GM12864 (cell line): Measurements from ENCODE around the gene RBMS1.
A peak's percentile ranks its signal among the peaks of the same experiment; 100 is the strongest.

Experiments
- DNase-seq: peaks from one replicate; pipeline ENCODE4 v3.0.0-alpha.2; 2011; ENCODE audit warnings: low read depth
- H3K4me3 ChIP-seq: 2 replicates; pipeline ENCODE4 v1.5.1; 2011; ENCODE audit warnings: mild to moderate bottlenecking, low read depth, low read length, control low read depth
- CTCF ChIP-seq: IDR thresholded peaks from 2 replicates; pipeline ENCODE4 v1.5.1; 2011; ENCODE audit warnings: low read depth, mild to moderate bottlenecking, moderate library complexity, low read length, control low read depth, inconsistent platforms; ENCODE audit errors: missing control alignments

Gene RBMS1

GRCh38 chr2:160252278-160252887 lies 241.2 kb downstream of the RBMS1 start:
- DNase-seq, result no peak
- H3K4me3 ChIP-seq, result no peak overlapping the region
- TF ChIP-seq CTCF, result peak; percentile 64

GRCh38 chr2:160251569-160251968 lies 242.0 kb downstream of the RBMS1 start:
- no peak for DNase-seq
- no peak overlapping the region for H3K4me3 ChIP-seq
- no peak for TF ChIP-seq CTCF

GRCh38 chr2:160249876-160250275 lies 243.7 kb downstream of the RBMS1 start:
- no peak for DNase-seq
- H3K4me3 ChIP-seq, result no peak overlapping the region
- no peak for TF ChIP-seq CTCF

GRCh38 chr2:160247296-160248035 lies 246.1 kb downstream of the RBMS1 start:
- no peak overlapping the region for H3K4me3 ChIP-seq
- DNase-seq, result no peak
- no peak for TF ChIP-seq CTCF

GRCh38 chr2:160246356-160246755 lies 247.3 kb downstream of the RBMS1 start:
- no peak for DNase-seq
- no peak overlapping the region for H3K4me3 ChIP-seq
- no peak for TF ChIP-seq CTCF

- TF ChIP-seq CTCF, result no peak
- H3K4me3 ChIP-seq, result no peak overlapping the region
- no peak for DNase-seq
These were observed 247.9 kb downstream of the RBMS1 start for GRCh38 chr2:160245614-160246155.
